Measurements from ENCODE around the gene GLI3.

DNA sequence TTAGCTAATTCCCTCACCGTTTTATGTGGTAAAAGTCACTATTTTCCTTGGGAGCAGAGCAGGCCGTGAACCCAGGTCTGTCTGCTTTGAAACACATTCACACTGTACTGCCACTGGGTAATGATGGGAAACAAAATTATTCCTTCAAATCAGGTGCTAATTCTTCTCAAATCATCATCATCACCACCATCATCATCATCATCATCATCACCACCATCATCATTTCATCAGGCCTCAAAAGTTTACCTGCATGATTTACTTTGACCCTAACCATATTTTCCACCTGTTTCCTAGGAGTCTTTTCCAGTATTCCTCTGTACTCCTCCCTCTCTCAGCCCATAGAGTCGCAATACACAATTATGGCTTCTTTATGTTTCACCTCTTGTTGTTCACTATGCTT, 220.5 kb downstream of the GLI3 start:
- TF ChIP-seq, protein P1, sequence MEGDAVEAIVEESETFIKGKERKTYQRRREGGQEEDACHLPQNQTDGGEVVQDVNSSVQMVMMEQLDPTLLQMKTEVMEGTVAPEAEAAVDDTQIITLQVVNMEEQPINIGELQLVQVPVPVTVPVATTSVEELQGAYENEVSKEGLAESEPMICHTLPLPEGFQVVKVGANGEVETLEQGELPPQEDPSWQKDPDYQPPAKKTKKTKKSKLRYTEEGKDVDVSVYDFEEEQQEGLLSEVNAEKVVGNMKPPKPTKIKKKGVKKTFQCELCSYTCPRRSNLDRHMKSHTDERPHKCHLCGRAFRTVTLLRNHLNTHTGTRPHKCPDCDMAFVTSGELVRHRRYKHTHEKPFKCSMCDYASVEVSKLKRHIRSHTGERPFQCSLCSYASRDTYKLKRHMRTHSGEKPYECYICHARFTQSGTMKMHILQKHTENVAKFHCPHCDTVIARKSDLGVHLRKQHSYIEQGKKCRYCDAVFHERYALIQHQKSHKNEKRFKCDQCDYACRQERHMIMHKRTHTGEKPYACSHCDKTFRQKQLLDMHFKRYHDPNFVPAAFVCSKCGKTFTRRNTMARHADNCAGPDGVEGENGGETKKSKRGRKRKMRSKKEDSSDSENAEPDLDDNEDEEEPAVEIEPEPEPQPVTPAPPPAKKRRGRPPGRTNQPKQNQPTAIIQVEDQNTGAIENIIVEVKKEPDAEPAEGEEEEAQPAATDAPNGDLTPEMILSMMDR (IDR thresholded peaks at IDR 0.05; ENCODE audit: insufficient read depth, low read depth, low read length), result no peak
- no peak for TF ChIP-seq EZH2 (IDR thresholded peaks at IDR 0.05; ENCODE audit: insufficient read depth, low read length)
